Jurkat, Clone E6-1 (cell line): ENCODE data around the gene CDH16.
"Not testable (repeated sequence)": the region's sequence is repeated elsewhere in the genome, so short reads cannot be mapped to it uniquely, and the experiment has no call there.

Experiments used
- DNase-seq: peaks from one replicate; pipeline ENCODE4 v3.0.0-alpha.2; 2011; ENCODE audit warnings: low read depth, low spot score
- H3K4me3 ChIP-seq: 2 replicates; pipeline ENCODE4 v1.5.1; 2011; ENCODE audit warnings: mild to moderate bottlenecking, low read length, control low read depth, moderate library complexity

Gene CDH16

DNA sequence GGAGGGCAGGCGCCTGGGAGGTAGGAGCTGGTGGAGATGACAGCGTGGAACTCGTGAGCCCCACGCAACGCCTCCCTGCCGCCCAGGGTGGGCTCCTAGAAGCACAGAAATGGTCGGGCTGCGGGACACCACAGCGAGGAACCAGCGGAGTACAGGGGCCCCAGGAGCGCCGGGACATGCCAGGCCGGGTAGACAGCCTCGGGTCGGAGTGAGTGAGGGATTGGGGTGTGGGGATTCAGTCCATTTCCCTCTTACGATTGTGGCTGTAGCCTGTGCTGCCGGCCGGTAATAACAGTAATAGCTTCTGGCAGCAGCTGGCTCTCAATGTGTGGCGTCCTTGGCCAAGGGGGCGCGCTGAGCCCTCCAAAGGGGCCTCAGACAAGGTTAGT lies 30.1 kb upstream of the CDH16 start:
- no peak overlapping the region for H3K4me3 ChIP-seq
- no peak for DNase-seq

DNA sequence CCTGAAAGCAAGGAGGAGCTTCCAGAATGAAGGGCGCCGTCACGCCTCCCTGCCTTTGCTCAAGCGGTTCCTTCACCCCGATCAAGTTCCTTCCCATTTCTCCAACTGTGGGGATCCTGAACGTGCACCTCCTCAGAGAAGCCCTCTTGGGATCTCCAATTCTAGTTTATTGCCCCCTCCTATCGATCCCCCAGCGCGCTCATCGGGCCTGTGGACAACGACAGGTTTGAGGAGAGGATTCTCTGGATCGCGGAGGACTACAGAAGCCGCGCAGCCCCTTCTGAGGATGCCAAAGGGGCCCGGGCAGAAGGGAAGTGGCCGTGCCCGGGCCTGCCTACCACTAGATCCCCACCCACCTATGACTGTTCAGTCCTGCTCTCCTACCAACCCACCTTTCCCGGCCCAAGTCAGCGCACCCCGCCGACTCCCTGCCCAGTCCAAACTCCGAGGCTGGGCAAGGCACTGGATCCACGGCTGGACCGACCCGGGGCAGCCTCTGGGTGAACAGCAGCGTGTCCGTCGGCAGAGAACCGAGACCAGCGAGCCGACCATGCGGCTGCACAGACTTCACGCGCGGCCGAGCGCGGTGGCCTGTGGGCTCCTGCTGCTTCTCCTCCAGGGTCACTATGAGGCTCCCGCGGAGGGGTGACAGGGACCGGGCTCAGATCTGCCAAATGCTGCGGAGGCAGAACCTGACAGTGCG lies 29.6 kb upstream of the CDH16 start:
- DNase-seq = no peak
- H3K4me3 ChIP-seq = no peak overlapping the region

DNA sequence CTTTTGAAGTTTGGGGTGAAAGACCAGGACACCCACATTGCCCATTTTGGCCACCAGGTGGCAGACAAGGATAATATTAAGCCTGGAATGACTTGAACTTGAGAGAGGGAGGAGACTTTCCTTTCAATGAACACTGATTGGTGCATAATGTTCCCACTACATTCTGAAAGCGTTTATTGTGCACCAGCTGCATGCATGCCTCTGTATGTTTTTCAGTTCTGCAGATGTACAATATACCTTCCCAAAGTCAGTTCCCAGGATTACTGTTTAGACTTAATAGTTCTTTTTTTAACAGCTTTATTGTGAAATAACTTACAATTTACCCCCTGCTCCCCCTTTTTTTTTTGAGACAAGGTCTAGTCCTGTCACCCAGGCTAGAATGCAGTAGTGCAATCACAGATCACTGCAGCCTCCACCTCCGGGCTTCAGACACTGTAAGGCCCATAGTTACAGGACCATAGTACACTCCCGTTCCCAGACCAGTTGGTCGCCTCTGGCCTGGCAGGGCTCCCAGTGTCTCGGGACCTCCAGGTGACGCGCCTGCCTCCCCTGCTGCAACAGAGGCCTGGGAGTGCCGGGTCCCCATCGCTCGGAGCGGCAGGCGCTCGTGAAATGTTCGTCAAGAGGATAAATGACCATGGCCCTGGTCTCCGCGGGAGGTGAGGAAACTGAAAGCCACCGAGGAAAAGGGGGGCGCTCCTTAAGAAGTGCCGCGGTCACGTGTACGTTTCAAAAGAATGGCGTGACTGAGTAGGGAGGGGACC lies 28.8 kb upstream of the CDH16 start:
- DNase-seq = peak; percentile 81
- no peak overlapping the region for H3K4me3 ChIP-seq

DNA sequence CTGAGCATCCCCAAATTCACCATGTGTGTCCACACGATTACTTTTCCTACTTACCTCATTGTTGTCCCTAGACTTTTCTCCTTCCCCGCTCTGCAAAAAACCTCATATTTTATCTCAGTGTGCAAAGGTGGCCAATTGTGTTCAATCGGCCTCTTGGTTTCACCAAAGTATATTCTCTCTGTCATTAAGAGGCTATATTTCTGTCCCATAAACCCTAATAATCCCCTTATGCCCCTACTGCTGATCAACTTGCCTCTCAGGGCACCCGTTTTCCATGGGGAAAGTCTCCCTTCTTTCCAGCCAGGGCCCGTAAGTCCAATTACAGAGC lies 28.3 kb upstream of the CDH16 start:
- H3K4me3 ChIP-seq = no peak overlapping the region
- DNase-seq = no peak

DNA sequence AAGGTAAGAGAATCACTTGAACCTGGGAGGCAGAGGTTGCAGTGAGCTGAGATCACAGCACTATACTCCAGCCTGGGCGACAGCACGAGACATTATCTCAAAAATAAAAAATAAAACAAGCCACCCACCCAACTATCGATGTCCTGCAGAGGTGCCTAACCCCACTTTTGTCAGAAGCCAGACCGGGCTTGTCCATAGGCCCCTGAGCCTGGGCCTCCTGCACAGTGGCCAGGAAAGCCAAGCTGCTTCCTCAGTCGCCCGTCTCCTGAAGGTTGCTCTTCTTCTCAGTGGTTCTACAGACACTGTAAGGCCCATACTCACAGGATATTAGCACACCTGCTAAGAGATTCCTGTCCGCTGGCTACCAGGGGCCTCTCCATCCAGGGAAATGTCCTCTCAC lies 27.9 kb upstream of the CDH16 start:
- no peak for DNase-seq
- no peak overlapping the region for H3K4me3 ChIP-seq

DNA sequence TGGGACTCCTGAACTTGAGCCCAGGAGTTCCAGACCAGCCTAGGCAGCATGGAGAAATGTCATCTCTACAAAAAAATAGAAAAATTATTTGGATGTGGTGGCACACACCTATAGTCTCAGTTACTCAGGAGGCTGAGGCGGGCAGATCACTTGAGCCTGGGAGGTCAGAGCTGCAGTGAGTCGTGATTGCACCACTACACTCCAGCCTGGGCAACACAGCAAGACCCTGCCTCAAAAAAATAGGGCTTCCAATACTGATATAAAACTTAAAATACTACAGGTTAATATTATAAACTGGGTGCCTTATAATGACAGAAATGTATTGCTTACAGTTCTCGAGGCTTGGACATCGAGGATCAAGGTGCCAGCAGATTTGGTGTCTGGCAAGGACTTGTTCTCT lies 27.3 kb upstream of the CDH16 start:
- no peak for DNase-seq
- no peak overlapping the region for H3K4me3 ChIP-seq

DNA sequence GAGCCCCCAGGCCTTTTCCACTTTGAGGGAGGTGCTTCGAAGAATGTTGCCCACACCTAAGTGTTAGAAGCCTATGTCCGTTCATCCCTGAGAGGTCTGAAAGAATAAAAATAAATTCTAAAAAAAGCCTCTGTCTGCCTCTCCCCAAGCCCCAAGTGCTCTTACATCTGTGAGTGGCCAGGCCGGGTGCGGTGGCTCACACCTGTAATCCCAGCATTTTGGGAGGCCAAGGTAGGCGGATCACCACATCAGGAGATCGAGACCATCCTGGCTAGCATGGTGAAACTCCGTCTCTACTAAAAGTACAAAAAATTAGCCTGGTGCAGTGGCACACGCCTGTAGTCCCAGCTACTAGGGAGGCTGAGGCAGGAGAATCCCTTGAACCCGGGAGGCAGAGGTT lies 26.3 kb upstream of the CDH16 start:
- not testable (repeated sequence) for DNase-seq

DNA sequence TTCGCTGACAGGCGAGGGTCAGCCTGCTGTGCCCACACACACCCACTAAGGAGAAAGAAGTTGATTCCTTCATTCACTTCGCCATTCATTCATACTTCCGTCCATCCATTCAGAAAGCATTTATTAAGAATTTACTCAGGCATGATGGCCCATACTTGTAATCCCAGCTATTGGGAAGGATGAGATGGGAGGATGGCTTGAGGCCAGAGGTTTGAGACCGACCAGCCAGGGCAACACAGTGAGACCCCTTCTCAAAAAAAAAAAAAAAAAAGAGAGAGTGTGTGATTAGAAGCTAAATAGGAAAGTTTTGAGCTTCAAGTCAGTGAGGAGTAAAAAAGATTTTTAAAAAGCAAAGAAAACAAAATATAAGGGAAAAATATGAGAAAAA lies 25.4 kb upstream of the CDH16 start:
- H3K4me3 ChIP-seq = no peak overlapping the region
- DNase-seq = no peak

More for the DNA sequence above, 26.3 kb upstream of the CDH16 start:
- H3K4me3 ChIP-seq = not testable (repeated sequence)

DNA sequence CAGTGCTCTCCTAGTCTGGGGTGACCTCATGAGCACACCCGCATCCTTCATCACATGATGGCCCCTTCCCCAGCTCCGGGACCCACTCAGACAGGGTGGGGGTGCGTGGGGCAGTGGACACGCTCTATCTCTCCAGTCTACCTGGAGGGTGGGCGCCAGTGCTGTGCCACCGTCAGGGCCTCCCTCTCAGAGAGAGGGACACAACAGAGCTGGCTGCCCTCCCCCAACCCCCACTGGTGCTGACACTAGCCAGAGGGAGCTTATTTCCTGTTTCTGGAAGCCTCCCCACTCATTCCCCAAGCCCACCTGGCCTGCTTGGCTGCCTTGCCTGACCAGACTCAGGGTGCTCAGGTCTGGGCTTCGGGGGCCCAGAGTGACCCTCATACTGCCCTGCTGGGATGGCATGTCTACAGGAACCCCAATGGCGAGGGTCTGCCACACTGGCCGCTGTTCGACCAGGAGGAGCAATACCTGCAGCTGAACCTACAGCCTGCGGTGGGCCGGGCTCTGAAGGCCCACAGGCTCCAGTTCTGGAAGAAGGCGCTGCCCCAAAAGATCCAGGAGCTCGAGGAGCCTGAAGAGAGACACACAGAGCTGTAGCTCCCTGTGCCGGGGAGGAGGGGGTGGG lies 24.9 kb upstream of the CDH16 start:
- DNase-seq = no peak
- H3K4me3 ChIP-seq = no peak overlapping the region

DNA sequence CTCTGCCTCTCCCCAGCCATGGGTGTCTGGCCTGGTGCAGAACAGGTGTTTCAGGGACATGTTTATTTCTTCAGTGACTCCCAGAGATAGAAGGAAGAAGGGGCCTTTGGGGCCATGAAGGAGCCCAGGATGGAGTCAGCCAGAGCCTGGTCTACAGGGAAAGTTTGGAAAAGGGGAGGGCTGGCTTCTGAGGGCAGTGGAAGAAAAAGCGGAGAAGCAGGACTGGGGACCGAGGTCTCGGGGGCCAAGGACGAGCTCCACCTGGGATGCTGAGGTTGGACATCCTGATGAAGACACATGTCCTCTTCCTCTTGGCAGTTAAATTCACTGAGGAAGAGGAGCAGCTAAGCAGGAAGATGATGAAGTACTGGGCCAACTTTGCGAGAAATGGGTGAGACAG lies 24.3 kb upstream of the CDH16 start:
- no peak overlapping the region for H3K4me3 ChIP-seq
- no peak for DNase-seq

DNA sequence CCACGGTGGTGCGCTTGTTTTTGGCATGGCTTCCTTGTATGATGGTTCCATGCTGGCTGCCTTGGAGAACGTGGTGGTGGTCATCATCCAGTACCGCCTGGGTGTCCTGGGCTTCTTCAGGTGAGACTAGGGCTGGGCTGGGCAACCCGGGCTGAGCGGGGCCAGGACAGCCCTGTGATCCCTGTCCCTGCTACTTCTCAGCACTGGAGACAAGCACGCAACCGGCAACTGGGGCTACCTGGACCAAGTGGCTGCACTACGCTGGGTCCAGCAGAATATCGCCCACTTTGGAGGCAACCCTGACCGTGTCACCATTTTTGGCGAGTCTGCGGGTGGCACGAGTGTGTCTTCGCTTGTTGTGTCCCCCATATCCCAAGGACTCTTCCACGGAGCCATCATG lies 21.6 kb upstream of the CDH16 start:
- DNase-seq = no peak
- no peak overlapping the region for H3K4me3 ChIP-seq

DNA sequence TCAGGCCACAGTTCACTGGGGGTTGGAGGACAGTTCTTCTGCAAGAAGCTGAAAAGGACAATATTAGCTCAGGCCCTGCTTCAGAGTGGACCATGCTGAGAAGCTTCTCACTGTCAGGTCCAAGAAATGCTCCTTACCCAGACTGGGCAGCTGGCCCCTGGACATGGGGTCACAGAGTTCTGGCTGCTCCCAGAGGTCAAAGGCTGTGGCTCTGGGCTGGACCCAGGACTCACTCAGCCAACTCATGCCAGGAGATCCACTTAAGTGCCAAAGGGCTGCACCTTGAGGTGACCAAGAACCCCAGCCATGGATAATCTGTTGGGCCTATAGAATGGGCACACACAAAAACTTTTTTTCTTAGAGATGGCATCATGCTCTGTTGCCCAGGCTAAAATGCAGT lies 20.7 kb upstream of the CDH16 start:
- no peak overlapping the region for H3K4me3 ChIP-seq
- no peak for DNase-seq

DNA sequence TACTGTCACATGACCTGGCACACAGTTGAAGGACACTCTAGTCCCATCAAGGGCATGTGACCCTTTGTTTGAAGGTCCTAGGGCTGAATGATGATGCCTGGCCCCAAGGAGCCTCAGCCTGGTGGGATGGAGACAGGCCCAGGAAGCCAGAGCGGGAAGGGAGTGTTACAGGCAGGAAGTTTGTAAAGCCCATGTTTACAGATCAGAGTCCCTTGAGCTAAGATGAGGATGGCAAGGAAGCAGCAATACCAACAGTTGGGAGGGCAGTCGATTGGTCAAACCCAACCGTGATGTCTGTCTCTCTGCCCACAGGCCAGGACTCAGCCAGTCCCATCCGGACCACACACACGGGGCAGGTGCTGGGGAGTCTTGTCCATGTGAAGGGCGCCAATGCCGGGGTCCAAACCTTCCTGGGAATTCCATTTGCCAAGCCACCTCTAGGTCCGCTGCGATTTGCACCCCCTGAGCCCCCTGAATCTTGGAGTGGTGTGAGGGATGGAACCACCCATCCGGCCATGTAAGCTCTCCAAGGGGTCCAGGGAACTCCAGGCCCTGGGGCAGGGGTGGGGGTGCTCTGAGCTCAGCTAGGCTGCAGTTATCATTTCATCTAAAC lies 19.1 kb upstream of the CDH16 start:
- DNase-seq = no peak
- H3K4me3 ChIP-seq = no peak overlapping the region

DNA sequence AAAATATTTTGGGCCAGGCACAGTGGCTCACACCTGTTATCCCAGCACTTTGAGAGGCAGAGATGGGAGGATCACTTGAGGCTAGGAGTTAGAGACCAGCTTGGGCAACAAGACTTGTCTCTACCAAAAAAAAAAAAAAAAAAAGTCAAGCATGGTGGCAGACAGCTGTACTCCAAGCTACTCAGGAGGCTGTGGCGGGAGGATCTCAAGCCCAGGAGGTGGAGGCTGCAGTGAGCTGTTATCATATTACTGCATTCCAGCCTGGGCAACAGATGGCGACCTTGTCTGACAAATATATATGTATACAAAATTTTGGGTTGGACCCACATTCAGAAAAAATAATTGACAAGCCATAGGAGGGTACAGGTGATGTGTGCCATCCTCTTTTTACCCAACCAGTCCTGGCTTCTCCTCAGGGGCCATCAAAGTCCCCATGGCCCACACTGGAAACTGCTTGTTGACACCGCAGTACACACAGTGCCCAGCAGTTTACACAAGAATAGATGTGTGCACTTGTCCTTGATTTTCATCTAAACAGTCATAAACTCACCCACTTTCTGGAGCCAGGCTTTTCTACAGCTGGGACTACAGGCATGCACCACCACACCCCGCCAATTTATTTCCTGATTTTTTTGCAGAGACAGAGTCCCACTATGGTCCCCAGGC lies 18.3 kb upstream of the CDH16 start:
- no peak for DNase-seq
- H3K4me3 ChIP-seq = no peak overlapping the region

DNA sequence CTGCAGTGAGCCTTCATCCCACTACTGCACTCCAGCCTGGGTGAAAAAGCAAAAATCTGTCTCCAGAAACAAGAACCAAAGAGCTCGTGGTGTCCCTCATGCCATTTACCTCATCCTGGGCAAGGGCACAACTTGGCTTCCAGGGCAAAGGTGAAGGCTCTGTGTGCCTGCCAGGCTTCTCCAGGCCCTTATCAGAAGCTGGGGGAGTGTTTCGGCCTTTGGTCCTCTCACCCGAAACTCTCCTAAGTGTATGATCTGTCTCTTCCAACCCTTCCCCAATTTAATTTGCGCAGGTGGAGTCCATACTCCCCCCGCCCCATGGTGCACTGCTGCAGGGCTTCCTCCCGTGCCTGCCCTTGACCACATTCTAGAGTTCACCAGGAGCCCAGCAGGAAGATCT lies 17.8 kb upstream of the CDH16 start:
- DNase-seq = no peak
- H3K4me3 ChIP-seq = no peak overlapping the region

DNA sequence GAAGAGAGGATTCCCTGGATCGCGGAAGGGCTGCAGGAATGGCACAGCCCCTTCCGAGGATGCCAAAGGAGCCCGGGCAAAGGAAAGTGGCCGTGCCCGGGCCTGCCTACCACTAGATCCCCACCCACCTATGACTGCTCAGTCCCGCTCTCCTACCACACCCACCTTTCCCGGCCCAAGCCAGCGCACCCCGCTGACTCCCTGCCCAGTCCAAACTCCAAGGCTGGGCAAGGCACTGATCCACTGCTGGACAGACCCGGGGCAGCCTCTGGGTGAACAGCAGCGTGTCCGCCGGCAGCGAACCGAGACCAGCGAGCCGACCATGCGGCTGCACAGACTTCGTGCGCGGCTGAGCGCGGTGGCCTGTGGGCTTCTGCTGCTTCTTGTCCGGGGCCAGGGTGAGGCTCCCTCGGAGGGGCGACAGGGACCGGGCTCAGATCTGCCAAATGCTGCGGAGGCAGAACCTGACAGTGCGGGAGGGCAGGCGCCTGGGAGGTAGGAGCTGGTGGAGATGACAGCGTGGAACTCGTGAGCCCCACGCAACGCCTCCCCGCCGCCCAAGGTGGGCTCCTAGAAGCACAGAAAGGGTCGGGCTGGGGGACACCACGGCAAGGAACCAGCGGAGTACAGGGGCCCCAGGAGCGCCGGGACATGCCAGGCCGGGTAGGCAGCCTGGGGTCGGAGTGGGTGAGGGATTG lies 16.8 kb upstream of the CDH16 start, which contains the start of gene CES2:
Gene CES2, plus strand, starts transcription at position 203 of the 698 bp plus-strand sequence. Its CDS starts 120 bp downstream, at position 323.
- no peak for DNase-seq
- peak within 1 kb of the TSS; percentile 99 for H3K4me3 ChIP-seq

DNA sequence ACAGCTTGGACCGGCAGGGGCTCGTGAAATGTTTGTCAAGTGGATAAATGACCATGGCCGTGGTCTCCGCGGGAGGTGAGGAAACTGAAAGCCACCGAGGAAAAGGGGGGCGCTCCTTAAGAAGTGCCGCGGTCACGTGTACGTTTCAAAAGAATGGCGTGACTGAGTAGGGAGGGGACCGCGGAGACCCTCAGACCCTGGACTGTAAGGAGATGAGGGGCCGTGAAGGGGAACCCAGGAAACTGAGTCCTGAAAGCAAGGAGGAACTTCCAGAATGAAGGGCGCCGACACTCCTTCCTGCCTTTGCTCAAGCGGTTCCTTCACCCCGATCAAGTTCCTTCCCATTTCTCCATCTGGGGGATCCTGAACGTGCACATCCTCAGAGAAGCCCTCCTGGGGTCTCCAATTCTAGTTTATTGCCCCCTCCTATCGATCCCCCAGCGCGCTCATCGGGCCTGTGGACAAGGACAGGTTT lies 16.2 kb upstream of the CDH16 start:
- peak overlapping the region; percentile 99 for H3K4me3 ChIP-seq
- DNase-seq = not testable (repeated sequence)

DNA sequence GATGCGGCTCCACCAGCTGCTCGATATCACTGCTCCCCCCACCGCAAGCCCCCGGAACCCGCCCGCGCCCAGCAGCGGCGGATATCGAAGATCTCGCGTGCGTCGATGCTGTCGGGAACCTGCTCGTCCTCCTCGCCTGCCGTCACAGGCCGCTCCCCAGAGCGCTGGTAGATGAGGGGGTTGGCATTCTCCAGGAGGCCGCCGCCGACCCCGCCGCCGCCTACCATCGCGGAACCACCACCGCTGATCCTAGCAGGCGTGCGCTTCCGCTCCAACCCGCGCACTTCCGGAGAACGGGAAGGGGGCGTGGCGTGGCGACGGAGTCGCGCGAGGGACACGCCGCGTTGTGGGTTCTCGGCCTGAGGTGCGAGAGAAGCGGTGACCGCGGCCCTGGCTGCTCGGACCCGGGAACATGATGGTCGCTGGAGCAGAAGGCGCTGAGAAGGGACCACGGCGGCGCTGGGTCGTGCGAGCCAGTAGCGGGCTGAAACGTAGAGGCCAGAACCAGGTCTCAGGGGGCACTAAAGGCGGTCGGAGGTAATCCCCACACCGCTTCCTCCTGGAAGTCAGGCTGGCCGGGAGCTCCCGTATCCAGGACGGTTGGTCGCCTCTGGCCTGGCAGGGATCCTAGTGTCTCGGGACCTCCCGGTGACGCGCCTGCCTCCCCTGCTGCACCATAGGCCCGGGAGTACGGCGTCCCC lies 15.6 kb upstream of the CDH16 start, which contains the start of gene CIAO2B:
Gene CIAO2B, minus strand, starts transcription at position 265 of the 701 bp plus-strand sequence. Its CDS starts 38 bp downstream, at position 227.
- peak within 1 kb of the TSS; percentile 99 for H3K4me3 ChIP-seq
- peak; percentile 69 for DNase-seq
